K562 (cell line): ENCODE results near the gene ZW10.

Experiments used
- BCLAF1 ChIP-seq, 2 experiments: fragments of 450-650 bp in 1 of 2; IDR thresholded peaks; 2 replicates each; pipeline ENCODE4 v1.6.1; 2011 to 2017; ENCODE audit warnings: low read depth in 2 of 2, antibody characterized with exemption in 1 of 2, borderline replicate concordance in 1 of 2, low read length in 1 of 2, mild to moderate bottlenecking in 1 of 2, mixed read lengths in 1 of 2; ENCODE audit not compliant: control insufficient read depth in 1 of 2
- ERF ChIP-seq: fragments of 450-650 bp; formaldehyde crosslinking; IDR thresholded peaks from 2 replicates; pipeline ENCODE4 v1.4.0; 2020; ENCODE audit warnings: mild to moderate bottlenecking, mixed read lengths
- FOXM1 ChIP-seq, 2 experiments: fragments of 450-650 bp in 1 of 2; sonication (generic) in 1 of 2; formaldehyde crosslinking in 1 of 2; IDR thresholded peaks; 2 replicates each; pipeline versions ENCODE4 v1.6.1 to v1.9.0; 2017 to 2022; ENCODE audit warnings: low read depth in 2 of 2, mild to moderate bottlenecking in 2 of 2, missing genetic modification reagents in 1 of 2, moderate library complexity in 1 of 2
- SIN3A ChIP-seq, 2 experiments: fragments of 150-350 bp in 1 of 2; IDR thresholded peaks; 2 replicates each; pipeline ENCODE4 v1.6.1; 2011 to 2016; ENCODE audit warnings: borderline replicate concordance in 2 of 2, low read depth in 2 of 2, low read length in 2 of 2, mild to moderate bottlenecking in 2 of 2, moderate library complexity in 2 of 2; ENCODE audit not compliant: control insufficient read depth in 1 of 2

GRCh38 chr11:113808931-113809330 is 35.4 kb upstream of the ZW10 start:
- TF ChIP-seq SIN3A (IDR thresholded peaks at IDR 0.05; ENCODE audit: borderline replicate concordance in 2 of 2, control insufficient read depth in 1 of 2, low read depth in 2 of 2, low read length in 2 of 2) (no peak), FOXM1 (IDR thresholded peaks at IDR 0.05; ENCODE audit: low read depth) (no peak), FOXM1 (CRISPR knock-in tag; IDR thresholded peaks at IDR 0.05; ENCODE audit: low read depth) (no peak), ERF (CRISPR knock-in tag) (no peak), BCLAF1 (IDR thresholded peaks at IDR 0.05; ENCODE audit: borderline replicate concordance in 1 of 2, control insufficient read depth in 1 of 2, low read depth in 2 of 2, low read length in 1 of 2) (no peak)
